Activated CD4-positive, alpha-beta T cell treated with anti-CD3 and anti-CD28 coated beads, Interleukin-2, amount 10 ng/mL, durations not matched to agents 24 days and 14 days (primary cell): ENCODE results near the gene CMTM5. TPM values are rescaled to one million over a fixed set of nuclear protein-coding genes. Genes with fewer than 3 reads are reported as not detected.
A peak's percentile ranks its signal among the peaks of the same experiment; 100 is the strongest.
"Not testable (repeated sequence)": the region's sequence is repeated elsewhere in the genome, so short reads cannot be mapped to it uniquely, and the experiment has no call there.

ENCODE experiments used
- DNase-seq: peaks from one replicate; pipeline ENCODE4 v3.0.0; 2022
- H3K27ac Mint-ChIP-seq: one replicate; pipeline ENCODE4 v1.8.0; 2022; ENCODE audit warnings: mild to moderate bottlenecking, mixed read lengths
- H3K27me3 Mint-ChIP-seq: one replicate; pipeline ENCODE4 v1.8.0; 2022; ENCODE audit warnings: mixed read lengths
- H3K36me3 Mint-ChIP-seq: one replicate; pipeline ENCODE4 v1.8.0; 2022; ENCODE audit warnings: low read depth, mild to moderate bottlenecking, mixed read lengths
- H3K4me1 Mint-ChIP-seq: one replicate; pipeline ENCODE4 v1.8.0; 2021; ENCODE audit warnings: mixed read lengths
- H3K4me3 Mint-ChIP-seq: one replicate; pipeline ENCODE4 v1.8.0; 2022; ENCODE audit warnings: mild to moderate bottlenecking, moderate library complexity, mixed read lengths
- H3K9me3 Mint-ChIP-seq: one replicate; pipeline ENCODE4 v1.8.0; 2021; ENCODE audit warnings: mixed read lengths
- intact Hi-C: fragments of 100-400 bp; cut with micrococcal nuclease; formaldehyde crosslinking; loops from one replicate; pipeline ENCODE4 v1.15.1; 2023
- total RNA-seq: library from RNA; stranded (reverse); gene quantifications from 2 replicates; pipeline ENCODE4 v1.2.3, GENCODE V29; 2022

The CMTM5 gene
- total RNA-seq, 1 donor from 2014 or later: not detected

DNA sequence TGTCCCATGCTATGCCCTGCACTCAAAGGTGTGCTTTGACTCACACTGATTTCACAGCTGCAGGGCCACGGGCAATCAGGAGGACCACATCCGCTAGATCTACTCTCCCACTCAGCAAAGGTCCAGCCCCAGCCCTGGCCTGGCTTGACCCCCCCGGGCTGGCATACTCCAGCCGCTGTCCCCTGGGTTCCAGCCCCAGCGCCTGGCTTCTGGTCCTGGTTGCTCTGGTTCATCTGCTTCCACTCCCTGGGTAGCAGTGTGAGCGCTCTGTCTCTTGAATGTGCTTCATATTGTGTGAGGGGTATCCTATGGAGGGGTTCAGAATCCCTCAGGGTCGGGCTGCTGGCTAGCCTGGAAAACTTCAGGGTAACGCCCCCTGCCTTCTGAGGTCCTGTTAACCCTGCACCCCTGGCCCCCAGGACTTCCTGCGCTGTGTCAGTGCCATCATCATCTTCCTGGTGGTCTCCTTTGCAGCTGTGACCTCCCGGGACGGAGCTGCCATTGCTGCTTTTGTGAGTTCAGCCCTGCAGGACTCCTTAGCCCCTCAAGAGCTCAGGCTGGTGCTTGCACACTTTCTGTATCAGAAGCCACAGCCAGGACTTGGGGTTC, 1.9 kb downstream of the CMTM5 start:
- no peaks in the 10 kb centered on the region for H3K36me3 Mint-ChIP-seq

DNA sequence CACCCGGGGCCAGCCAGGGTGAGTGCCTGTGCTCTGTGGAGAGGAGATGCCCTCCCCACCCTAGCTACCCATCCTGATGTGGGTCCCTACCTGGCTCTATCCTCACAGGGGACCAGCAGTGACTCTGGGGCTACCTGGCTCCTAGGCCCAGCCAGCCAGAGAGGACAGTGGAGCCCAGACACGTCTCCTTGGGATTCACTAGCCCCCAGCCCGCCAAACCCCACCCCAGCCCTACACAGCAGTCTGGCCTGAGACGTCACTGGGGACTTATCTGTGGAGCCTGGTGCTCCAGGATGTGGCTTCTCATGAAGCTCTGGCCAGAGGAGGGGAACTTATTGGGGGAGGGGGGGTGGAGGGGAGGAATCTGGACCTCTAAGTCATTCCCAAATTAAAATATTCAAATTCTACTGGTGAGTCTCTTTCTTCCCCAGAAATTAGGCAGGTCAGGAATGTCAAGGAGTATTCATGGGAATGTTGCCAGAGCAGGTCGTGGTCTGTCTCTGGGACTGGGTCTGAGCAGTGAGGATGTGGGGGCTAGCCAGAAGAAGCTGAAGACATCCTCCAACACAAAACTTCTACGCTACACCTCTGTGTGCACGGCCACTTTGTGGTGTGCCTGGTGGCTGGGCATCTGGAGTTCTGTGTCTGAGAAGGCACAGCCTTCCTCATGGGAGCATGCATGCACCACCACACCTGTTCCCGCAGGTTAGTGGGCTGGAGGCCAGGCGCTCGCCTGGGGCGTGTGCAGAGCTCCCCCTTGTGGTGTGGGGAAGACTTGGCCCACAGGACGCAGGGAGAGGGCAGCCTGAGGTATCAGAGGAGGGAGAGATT, 2.7 kb downstream of the CMTM5 start:
- Mint-ChIP-seq H3K27ac (no peak overlapping the region), H3K4me3 (no peak overlapping the region), H3K27me3 (peaks cover 10% of the 10 kb centered on the region), H3K4me1 (no peaks in the 10 kb centered on the region), H3K9me3 (no peaks in the 10 kb centered on the region), H3K36me3 (no peaks in the 10 kb centered on the region)
- intact Hi-C loops: loop anchor here (1.0 to 2.0 kb wide), 3 partner anchors 51 to 259 kb away; no protein-coding TSS in a partner anchor
- peak; percentile 90 for DNase-seq

More for the DNA sequence above, 1.9 kb downstream of the CMTM5 start:
- Mint-ChIP-seq H3K27ac (no peak overlapping the region), H3K9me3 (no peaks in the 10 kb centered on the region), H3K4me3 (no peak overlapping the region), H3K4me1 (no peaks in the 10 kb centered on the region), H3K27me3 (peaks cover 10% of the 10 kb centered on the region)
- DNase-seq: no peak
- intact Hi-C loops: no loop called here

DNA sequence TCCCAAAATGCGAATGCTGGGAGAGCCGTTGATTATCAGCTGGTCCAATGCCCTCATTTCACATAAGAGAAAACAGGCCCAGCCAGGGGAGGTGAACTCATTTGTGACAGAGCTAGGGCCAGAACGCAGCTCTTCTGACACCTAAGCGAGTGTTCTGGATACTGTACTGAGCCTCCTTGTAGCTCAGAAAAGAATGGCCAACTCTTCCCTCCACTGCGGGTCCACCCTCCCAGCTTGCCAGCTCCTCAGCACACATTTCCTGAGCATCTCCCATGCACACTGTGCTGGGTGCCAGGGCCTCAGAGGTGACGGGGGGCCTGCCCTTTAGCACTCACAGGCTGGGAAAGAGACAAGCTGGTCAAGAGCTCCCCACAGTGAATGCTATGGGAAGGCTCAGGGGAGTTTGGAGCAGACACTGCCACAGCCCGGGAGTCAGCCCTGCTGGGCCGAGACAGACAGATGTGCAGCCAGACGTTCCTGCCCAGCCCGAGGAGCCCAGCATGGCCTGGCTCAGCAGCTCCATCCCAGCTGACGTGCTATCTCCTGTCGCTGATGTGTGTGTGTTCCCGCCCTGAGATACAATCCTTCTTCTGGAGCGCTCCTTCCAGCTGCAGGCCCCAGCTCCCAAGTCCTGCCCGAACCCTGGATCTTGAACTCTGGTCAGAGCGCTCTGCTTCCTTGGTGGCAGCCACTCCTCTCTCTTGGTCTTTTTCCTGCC, 3.5 kb downstream of the CMTM5 start:
- Mint-ChIP-seq H3K27ac (no peak overlapping the region), H3K4me1 (no peaks in the 10 kb centered on the region), H3K36me3 (no peaks in the 10 kb centered on the region), H3K27me3 (peaks cover 10% of the 10 kb centered on the region), H3K4me3 (no peak overlapping the region), H3K9me3 (no peaks in the 10 kb centered on the region)
- no peak for DNase-seq
- intact Hi-C loops: loop anchor here (1.0 to 2.0 kb wide), 3 partner anchors 52 to 260 kb away; no protein-coding TSS in a partner anchor

DNA sequence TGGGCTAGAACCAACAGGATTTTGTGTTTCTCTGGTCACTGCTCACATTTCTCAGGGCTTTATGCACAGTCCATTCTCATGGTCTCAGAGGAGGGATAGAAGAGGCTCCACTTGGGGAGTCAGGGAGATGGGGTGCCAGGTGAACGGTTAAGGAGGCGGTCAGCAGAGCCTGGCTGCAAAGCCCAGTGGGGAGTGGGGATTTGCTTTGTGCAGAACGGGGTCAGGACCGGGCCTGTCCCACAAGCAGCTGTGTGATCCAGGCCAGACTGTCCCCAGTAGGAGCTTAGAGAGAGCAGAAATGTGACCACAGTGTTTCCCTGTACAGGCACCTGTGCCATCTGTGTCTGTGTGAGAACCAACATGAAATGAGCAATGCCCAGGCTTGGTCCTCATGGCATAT, 4.1 kb downstream of the CMTM5 start:
- H3K4me1 Mint-ChIP-seq: no peaks in the 10 kb centered on the region
- no peaks in the 10 kb centered on the region for H3K36me3 Mint-ChIP-seq
- H3K27ac Mint-ChIP-seq: no peak overlapping the region
- H3K27me3 Mint-ChIP-seq: peaks cover 10% of the 10 kb centered on the region
- H3K4me3 Mint-ChIP-seq: no peak overlapping the region
- intact Hi-C loops: loop anchor here (1.0 to 2.0 kb wide), 3 partner anchors 53 to 261 kb away; no protein-coding TSS in a partner anchor
- no peak for DNase-seq
- H3K9me3 Mint-ChIP-seq: no peaks in the 10 kb centered on the region

DNA sequence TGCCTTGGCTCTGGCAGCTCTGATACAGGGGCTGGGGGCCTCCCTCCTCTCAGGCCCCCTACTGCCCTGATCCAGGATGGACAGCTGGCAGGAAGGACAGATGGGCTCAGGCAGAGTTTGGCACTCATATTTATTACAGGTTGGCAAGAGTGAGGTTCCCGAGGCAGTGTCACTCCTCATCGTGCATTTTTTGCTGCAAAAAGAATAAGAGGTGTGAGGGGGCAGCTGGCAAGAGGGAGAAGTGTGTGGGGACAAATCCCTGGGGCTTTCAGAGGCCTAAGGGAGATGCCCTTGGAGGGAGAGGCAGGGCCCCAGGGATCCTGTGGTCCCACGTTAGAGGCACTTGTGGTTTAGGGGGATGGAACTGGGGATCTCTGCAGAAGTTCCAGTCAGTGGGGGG, 5.0 kb downstream of the CMTM5 start:
- no peaks in the 10 kb centered on the region for H3K4me1 Mint-ChIP-seq
- intact Hi-C loops: loop anchor here (2.0 kb wide), 1 partner anchor 117 kb away; no protein-coding TSS in a partner anchor

DNA sequence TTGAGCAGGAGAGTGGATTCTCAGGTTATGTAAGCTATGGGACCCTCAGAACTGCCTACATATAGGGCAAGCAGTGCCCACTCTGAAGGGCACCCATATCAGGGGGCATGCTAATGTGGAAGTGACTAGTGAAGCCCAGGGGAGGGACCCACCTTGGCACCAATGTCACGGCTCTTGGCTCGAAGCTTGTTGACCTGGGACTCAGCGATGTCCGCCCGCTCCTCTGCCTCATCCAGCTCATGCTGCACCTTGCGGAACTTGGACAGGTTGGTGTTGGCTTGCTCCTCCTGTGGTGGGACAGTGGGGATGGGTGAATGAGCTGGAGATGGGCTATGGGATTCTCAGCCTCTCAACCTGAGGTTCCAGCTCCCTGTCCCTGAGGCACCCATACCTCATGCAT, 5.4 kb downstream of the CMTM5 start:
- Mint-ChIP-seq H3K27ac (no peak overlapping the region), H3K36me3 (no peaks in the 10 kb centered on the region), H3K4me3 (no peak overlapping the region), H3K9me3 (no peaks in the 10 kb centered on the region), H3K27me3 (peaks cover 10% of the 10 kb centered on the region), H3K4me1 (no peaks in the 10 kb centered on the region)
- intact Hi-C loops: no loop called here
- DNase-seq: no peak

More for the DNA sequence above, 5.0 kb downstream of the CMTM5 start:
- no peak for DNase-seq
- Mint-ChIP-seq H3K9me3 (no peaks in the 10 kb centered on the region), H3K27ac (no peak overlapping the region), H3K36me3 (no peaks in the 10 kb centered on the region), H3K4me3 (no peak overlapping the region), H3K27me3 (peaks cover 10% of the 10 kb centered on the region)

DNA sequence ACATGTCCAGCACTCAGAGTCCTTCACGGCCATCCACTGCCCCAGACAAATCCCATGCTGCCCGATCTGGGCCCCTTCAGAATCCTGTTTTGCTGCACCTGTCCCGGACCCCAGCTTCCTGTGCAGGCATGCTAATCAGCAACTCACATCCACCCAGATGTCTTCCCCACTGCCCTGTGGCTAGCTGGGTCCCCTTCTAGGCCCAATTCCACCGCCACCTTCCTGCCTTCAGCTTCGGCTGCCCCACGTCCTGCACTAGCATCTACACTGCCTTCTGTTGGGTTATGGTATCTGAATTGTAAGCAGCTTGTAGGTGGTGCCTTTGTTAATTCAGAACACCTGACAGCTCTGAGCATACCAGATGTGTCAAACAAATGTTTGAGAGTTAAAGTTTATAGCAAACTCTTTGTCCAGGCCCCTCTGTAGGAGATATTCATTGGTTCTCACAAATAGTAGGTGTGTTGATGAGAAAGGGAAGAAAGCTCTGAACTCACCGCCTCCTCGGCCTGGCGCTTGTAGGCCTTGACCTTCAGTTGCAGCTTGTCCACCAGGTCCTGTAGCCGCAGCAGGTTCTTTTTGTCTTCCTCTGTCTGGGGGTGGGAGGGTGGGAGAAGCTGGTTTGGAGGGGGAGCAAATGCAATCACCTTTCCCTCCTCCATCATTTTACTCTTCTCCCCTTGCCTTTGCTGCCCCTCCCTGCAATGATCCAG, 6.0 kb downstream of the CMTM5 start:
- intact Hi-C loops: no loop called here
- Mint-ChIP-seq H3K9me3 (no peaks in the 10 kb centered on the region), H3K4me1 (no peaks in the 10 kb centered on the region), H3K36me3 (no peaks in the 10 kb centered on the region), H3K27ac (no peak overlapping the region), H3K4me3 (no peak overlapping the region), H3K27me3 (peaks cover 10% of the 10 kb centered on the region)
- DNase-seq: no peak

DNA sequence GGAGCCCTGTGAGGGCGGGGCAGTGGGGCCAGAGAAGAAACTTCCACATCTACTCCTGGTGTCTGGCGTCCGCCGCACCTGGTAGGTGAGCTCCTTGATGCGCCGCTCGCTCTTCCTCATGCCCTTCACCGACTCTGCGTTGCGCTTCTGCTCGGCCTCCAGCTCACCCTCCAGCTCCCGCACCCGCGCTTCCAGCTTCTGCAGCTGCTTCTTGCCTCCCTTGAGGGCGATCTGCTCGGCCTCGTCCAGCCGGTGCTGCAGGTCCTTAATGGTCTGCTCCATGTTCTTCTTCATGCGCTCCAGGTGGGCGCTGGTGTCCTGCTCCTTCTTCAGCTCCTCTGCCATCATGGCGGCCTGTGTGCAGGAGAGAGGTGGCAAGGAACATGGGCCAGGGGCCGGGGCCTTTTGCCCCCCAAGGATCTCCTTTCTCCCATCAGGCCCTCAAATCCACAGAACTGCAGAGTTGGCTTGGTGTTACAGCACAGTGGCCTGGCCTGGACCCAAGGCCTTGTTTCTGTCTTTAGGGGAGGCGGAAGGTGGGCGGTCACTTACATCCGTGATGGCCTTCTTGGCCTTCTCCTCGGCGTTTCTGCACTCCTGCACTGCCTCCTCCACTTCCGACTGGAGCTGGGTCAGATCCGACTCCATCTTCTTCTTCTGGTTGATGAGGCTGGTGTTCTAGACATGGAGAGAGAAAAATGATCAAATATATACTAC, 7.7 kb downstream of the CMTM5 start:
- Mint-ChIP-seq H3K4me3 (no peak overlapping the region), H3K27me3 (peaks cover 8% of the 10 kb centered on the region), H3K9me3 (no peaks in the 10 kb centered on the region), H3K36me3 (no peaks in the 10 kb centered on the region), H3K27ac (no peak overlapping the region), H3K4me1 (no peaks in the 10 kb centered on the region)
- no peak for DNase-seq
- intact Hi-C loops: no loop called here

DNA sequence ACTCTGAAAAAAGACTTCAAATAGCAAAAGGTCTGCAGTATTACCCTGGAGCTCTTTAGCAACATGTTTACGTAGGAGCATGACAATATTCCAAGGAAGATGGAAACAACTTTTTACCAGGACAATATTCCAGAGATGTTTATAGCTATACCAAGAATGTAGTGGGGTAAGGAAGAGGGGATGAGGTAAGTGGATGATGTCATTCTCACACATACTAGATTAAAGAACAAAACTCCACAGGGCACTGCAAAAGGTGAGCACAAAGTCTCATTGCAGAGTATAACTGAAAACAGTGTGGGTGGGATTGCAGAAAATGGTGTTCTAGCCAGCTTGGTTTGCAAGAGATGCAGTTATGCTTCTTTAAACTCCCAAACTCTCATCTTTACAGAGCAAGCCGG, 8.4 kb downstream of the CMTM5 start:
- no peak overlapping the region for H3K27ac Mint-ChIP-seq
- no peak for DNase-seq
- no peaks in the 10 kb centered on the region for H3K4me1 Mint-ChIP-seq
- no peaks in the 10 kb centered on the region for H3K9me3 Mint-ChIP-seq
- no peaks in the 10 kb centered on the region for H3K36me3 Mint-ChIP-seq
- no peak overlapping the region for H3K4me3 Mint-ChIP-seq
- intact Hi-C loops: no loop called here
- peaks cover 8% of the 10 kb centered on the region for H3K27me3 Mint-ChIP-seq

DNA sequence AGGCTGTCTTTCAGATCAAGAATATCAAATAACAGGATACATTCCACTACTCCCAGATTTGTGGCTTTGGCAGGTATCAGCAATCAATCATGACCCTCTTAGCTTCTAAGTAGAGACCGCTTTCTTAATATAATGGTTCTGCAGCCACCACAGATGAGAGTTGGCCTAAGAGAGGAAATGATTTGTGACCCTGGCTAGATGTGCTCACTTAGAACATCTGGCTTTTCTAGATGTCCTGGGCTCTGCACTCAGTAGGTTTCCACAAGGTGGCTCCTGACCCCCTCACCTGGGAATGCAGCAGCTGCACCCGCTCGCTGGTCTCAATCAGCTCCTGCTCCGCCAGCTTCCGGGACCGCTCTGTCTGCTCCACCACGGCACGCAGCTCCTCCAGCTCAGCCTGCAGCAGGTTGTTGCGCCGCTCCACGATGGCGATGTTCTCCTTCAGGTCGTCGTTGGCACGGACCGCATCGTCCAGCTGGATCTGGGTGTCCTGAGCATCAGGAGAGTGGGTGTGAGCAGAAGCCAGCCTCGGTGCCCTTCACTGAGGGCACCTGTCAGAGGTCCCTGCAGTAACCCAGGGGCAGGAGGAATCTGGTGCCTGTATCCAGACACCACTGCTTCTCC, 8.9 kb downstream of the CMTM5 start:
- Mint-ChIP-seq H3K27me3 (peaks cover 8% of the 10 kb centered on the region), H3K9me3 (no peaks in the 10 kb centered on the region), H3K27ac (no peak overlapping the region), H3K4me3 (no peak overlapping the region), H3K36me3 (no peaks in the 10 kb centered on the region), H3K4me1 (no peaks in the 10 kb centered on the region)
- intact Hi-C loops: no loop called here
- no peak for DNase-seq

DNA sequence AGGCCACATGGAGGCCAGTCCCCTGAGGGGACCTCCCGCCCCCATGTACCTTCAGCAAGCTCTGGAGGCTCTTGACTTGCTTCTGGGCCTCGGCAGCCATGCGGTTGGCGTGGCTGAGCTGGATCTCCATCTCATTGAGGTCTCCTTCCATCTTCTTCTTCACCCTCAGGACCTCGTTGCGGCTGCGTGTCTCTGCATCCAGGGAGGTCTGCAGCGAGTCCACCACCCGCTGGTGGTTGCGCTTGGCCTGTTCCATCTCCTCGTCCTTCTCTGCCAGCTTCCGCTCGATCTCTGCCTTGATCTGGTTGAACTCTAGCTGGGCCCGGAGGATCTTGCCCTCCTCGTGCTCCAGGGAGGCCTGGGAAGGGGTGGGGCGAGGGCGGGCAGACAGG, 9.4 kb downstream of the CMTM5 start:
- H3K4me1 Mint-ChIP-seq, intact Hi-C loops, H3K36me3 Mint-ChIP-seq, H3K27me3 Mint-ChIP-seq, H3K27ac Mint-ChIP-seq, H3K9me3 Mint-ChIP-seq, DNase-seq, H3K4me3 Mint-ChIP-seq: not testable (repeated sequence)

DNA sequence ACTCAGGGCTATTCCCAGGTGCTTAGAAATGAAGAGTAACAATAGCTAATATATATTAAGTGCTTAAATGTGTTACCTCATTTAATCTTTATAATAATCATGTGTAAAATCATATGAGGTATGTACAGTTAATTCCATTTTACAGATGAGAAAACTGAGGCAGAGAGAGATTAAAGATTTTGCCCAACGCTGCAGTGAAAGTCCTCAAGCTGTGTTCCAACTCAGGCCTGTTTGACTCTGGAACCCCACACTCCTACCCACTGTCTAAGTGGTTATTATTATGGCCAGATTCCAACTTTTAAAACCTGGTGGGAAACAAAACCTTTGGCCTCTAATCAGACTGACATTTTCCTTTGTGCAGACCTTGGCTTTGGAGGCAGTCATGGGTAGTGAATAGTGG, 10.2 kb downstream of the CMTM5 start:
- peaks cover 3% of the 10 kb centered on the region for H3K27me3 Mint-ChIP-seq
- H3K4me3 Mint-ChIP-seq: no peak overlapping the region
- no peaks in the 10 kb centered on the region for H3K9me3 Mint-ChIP-seq
- DNase-seq: no peak
- H3K4me1 Mint-ChIP-seq: no peaks in the 10 kb centered on the region
- H3K36me3 Mint-ChIP-seq: no peaks in the 10 kb centered on the region
- H3K27ac Mint-ChIP-seq: no peak overlapping the region
- intact Hi-C loops: no loop called here
